Endothelial cell of umbilical vein (primary cell): Measurements from ENCODE around the gene UBR7. TPM values are rescaled to one million over a fixed set of nuclear protein-coding genes. Genes with fewer than 3 reads are reported as not detected.

Experiments
- BruUV-seq: library from RNA; stranded (reverse); fragments of 400-500 nt; replicated peaks from 2 replicates; lab custom pipeline; 2021; lab: Mats Ljungman, UMichigan
- CTCF ChIA-PET: fragments of 300-600, 350-600 bp; sonication (Branson Sonifier 250); formaldehyde crosslinking; loops from one replicate; lab custom pipeline; 2021; ENCODE audit warnings: antibody characterized with exemption, inconsistent platforms; lab: Charles Lee
- POLR2A ChIA-PET: fragments of 300-600, 350-600 bp; sonication (Branson Sonifier 250); formaldehyde crosslinking; loops from one replicate; lab custom pipeline; 2021; ENCODE audit warnings: antibody characterized with exemption, inconsistent platforms; lab: Charles Lee
- DNase-seq: peaks from one replicate; pipeline ENCODE4 v3.0.0-alpha.2; 2011; ENCODE audit warnings: low read depth, low spot score
- FAIRE-seq: peaks from 2 replicates; lab custom pipeline; 2011; peaks lifted over from hg19 to GRCh38; lab: Jason Lieb, UNC
- H2AFZ ChIP-seq: 2 replicates; pipeline ENCODE4 v1.6.0; 2012; ENCODE audit warnings: low read depth, low read length, control low read depth, inconsistent platforms
- H3K27ac ChIP-seq: 2 replicates; pipeline ENCODE4 v1.5.1; 2011; ENCODE audit warnings: low read depth, mild to moderate bottlenecking, control low read depth, low read length, moderate library complexity; ENCODE audit not compliant: insufficient read depth
- H3K27me3 ChIP-seq, 2 experiments: 2 replicates each; pipeline versions ENCODE4 v1.6.0 to v1.6.1; 2011; ENCODE audit warnings: low read length in 2 of 2, mixed read lengths in 1 of 2; ENCODE audit not compliant: control insufficient read depth in 2 of 2, insufficient read depth in 2 of 2
- H3K36me3 ChIP-seq, 2 experiments: 2 replicates in 1 of 2; 3 replicates in 1 of 2; pipeline ENCODE4 v1.5.1; 2011; ENCODE audit warnings: low read length in 2 of 2, mild to moderate bottlenecking in 1 of 2, moderate library complexity in 1 of 2; ENCODE audit not compliant: control insufficient read depth in 2 of 2, insufficient read depth in 2 of 2; ENCODE audit errors: extremely low read depth in 1 of 2
- H3K4me1 ChIP-seq: 3 replicates; pipeline ENCODE4 v1.5.1; 2011; ENCODE audit warnings: mild to moderate bottlenecking, low read length; ENCODE audit not compliant: control insufficient read depth, insufficient read depth; ENCODE audit errors: extremely low read depth
- H3K4me2 ChIP-seq: 2 replicates; pipeline ENCODE4 v1.6.1; 2011; ENCODE audit warnings: low read length, control low read depth, mixed read lengths; ENCODE audit not compliant: insufficient read depth
- H3K4me3 ChIP-seq, 3 experiments: fragments of 200-600 bp in 1 of 3; sonication (generic), shearing (Covaris generic) in 1 of 3; replicated peaks in 1 of 3; 2 replicates each; pipeline ENCODE4 v1.5.1; 2011 to 2016; ENCODE audit warnings: control low read depth in 3 of 3, low read length in 3 of 3, mild to moderate bottlenecking in 2 of 3, inconsistent platforms in 1 of 3, low read depth in 1 of 3, moderate library complexity in 1 of 3; ENCODE audit not compliant: insufficient read depth in 1 of 3
- H3K79me2 ChIP-seq: 2 replicates; pipeline ENCODE4 v1.6.0; 2012; ENCODE audit warnings: low read length, inconsistent platforms; ENCODE audit not compliant: control insufficient read depth, insufficient read depth
- H3K9ac ChIP-seq: replicated peaks from 2 replicates; pipeline ENCODE3; 2011; ENCODE audit warnings: low read length, control low read depth; ENCODE audit not compliant: insufficient read depth; ENCODE audit errors: extremely low read depth
- H3K9me1 ChIP-seq: replicated peaks from 3 replicates; pipeline ENCODE4 v1.6.0; 2011; ENCODE audit warnings: mild to moderate bottlenecking, low read length; ENCODE audit not compliant: control insufficient read depth, insufficient read depth; ENCODE audit errors: extremely low read depth
- H3K9me3 ChIP-seq: replicated peaks from 2 replicates; pipeline ENCODE4 v1.5.1; 2012; ENCODE audit warnings: low read length, inconsistent platforms; ENCODE audit not compliant: control insufficient read depth, insufficient read depth
- H4K20me1 ChIP-seq: replicated peaks from 2 replicates; pipeline ENCODE3; 2011; ENCODE audit warnings: mild to moderate bottlenecking, low read length; ENCODE audit not compliant: control insufficient read depth, insufficient read depth; ENCODE audit errors: extremely low read depth
- CTCF ChIP-seq, 2 donors: IDR thresholded peaks; 1 replicate in 1 of 2; 2 replicates in 1 of 2; pipeline ENCODE4 v1.5.1; 2011; ENCODE audit warnings: low read length in 2 of 2, mild to moderate bottlenecking in 2 of 2, moderate library complexity in 2 of 2, control low read depth in 1 of 2, inconsistent platforms in 1 of 2, low read depth in 1 of 2; ENCODE audit not compliant: insufficient read depth in 1 of 2; ENCODE audit errors: extremely low read depth in 1 of 2
- EZH2 ChIP-seq: IDR thresholded peaks from 2 replicates; pipeline ENCODE4 v1.6.1; 2012; ENCODE audit warnings: borderline replicate concordance, low read depth, mild to moderate bottlenecking, moderate library complexity, low read length, inconsistent platforms; ENCODE audit not compliant: severe bottlenecking
- FOS ChIP-seq: IDR thresholded peaks from 2 replicates; pipeline ENCODE4 v1.6.1; 2011; ENCODE audit warnings: mild to moderate bottlenecking, low read length, moderate library complexity, borderline replicate concordance; ENCODE audit not compliant: insufficient read depth
- GATA2 ChIP-seq: IDR thresholded peaks from 2 replicates; pipeline ENCODE4 v1.7.0; 2011; ENCODE audit warnings: low read depth, mild to moderate bottlenecking, moderate library complexity, mixed read lengths, low read length; ENCODE audit not compliant: insufficient read length, insufficient read depth
- JUN ChIP-seq: IDR thresholded peaks from 2 replicates; pipeline ENCODE4 v1.6.1; 2011; ENCODE audit warnings: borderline replicate concordance, low read depth; ENCODE audit not compliant: insufficient read length, insufficient read depth
- MYC ChIP-seq: IDR thresholded peaks from one replicate; pipeline ENCODE4 v1.6.1; 2011; ENCODE audit warnings: mild to moderate bottlenecking, low read depth, low read length
- POLR2A ChIP-seq: IDR thresholded peaks from 2 replicates; pipeline ENCODE4 v1.6.1; 2012; ENCODE audit warnings: low read depth, mild to moderate bottlenecking, control low read depth, low read length
- POLR2AphosphoS5 ChIP-seq: IDR thresholded peaks from 2 replicates; pipeline ENCODE4 v1.6.1; 2012; ENCODE audit warnings: low read depth, mild to moderate bottlenecking, control low read depth, low read length, moderate library complexity; ENCODE audit not compliant: insufficient read depth
- dilution Hi-C: fragments of 300-500 bp; cut with MboI; formaldehyde crosslinking; loops from one replicate; pipeline ENCODE4 v1.15.0; 2019; ENCODE audit warnings: low sequenced_read_pairs; ENCODE audit not compliant: extremely low pct_ligation_motif_present
- intact Hi-C: fragments of 100-400 bp; cut with micrococcal nuclease; formaldehyde crosslinking; loops from one replicate; pipeline ENCODE4 v1.10.0; 2022
- polyA plus RNA-seq, 4 experiments: library from polyadenylated mRNA; depleted of rRNA in 3 of 4; stranded (reverse) in 3 of 4; unstranded in 1 of 4; fragments of >200 nt; gene quantifications; 2 replicates each; pipeline versions ENCODE4 v1.2.1 to v1.2.3, GENCODE V29; 2011 to 2012; ENCODE audit warnings: missing spikeins in 1 of 4
- total RNA-seq: library from RNA; stranded (reverse); gene quantifications from 2 replicates; pipeline ENCODE4 v1.2.3, GENCODE V29; 2021
- TF ChIP-seq, protein P1 (sequence below): IDR thresholded peaks from 2 replicates; pipeline ENCODE4 v1.6.1; 2011; ENCODE audit not compliant: insufficient read depth, insufficient read length

Gene UBR7
- total and polyA plus RNA-seq, 2 donors (not counting 3 experiments of a cell fraction or from before 2014, with no cell fraction given): 16.8 to 24.1 TPM

DNA sequence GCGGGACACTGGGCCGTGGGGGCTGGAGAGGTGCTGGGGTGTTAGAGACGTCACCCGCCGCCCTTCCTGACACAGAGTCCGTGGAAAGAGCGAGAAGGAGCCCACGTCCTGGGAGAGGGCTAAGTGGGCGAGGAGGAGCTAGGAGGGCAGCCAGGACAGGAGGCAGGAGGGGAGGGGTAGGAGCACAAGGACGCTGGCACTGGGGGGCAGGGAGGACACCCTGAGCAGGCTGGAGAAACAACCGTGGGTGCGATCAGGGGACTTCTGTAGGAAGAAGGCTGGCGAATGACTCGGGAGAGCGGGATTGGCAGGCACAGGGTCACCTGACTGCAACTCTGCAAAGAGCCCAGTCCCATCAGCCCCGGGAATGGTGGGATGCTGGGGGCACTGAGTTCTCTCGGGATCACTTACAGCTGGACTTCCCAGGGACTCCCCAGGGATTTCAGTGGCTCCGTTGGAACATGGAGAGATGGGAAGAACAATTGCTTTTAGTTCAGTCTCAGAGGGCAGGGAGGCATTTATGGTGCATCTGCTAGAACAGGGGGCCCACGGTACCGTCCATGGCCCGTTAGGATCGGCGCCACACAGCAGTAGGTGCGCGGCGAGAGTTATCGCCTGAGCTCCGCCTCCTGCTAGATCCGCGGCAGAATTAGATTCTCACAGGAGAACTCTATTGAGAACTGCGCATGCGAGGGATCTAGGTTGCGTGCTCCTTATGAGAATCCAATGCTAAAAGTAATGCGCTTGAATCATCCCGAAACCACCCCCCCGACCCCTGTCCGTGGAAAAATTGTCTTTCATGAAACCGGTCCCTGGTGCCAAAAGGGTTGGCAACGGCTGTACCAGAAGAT is 24.3 kb downstream of the UBR7 start:
- no TSS peak for BruUV-seq
- dilution Hi-C loops: no loop called here
- FAIRE-seq (peak; percentile 78), DNase-seq (peak; percentile 71)
- ChIA-PET CTCF (interaction anchor here (0.6 to 3.3 kb wide), 4 partner anchors 12 to 323 kb away, joined by 3 to 10 read pairs (median 4); no protein-coding TSS in a partner anchor), POLR2A (interaction anchor here (0.7 kb wide), 1 partner anchor 12 kb away, joined by 3 read pairs; no protein-coding TSS in a partner anchor)
- Histone ChIP-seq H3K27ac (no peak overlapping the region), H3K4me1 (no peaks in the 10 kb centered on the region), H3K79me2 (no peaks in the 10 kb centered on the region), H3K9ac (no peak overlapping the region), H3K4me2 (peak overlapping the region; percentile 33), H3K9me1 (no peaks in the 10 kb centered on the region), H3K36me3 (peaks cover 5 to 8% of the 10 kb centered on the region in 2 experiments), H3K27me3 (no peaks in the 10 kb centered on the region), H4K20me1 (no peaks in the 10 kb centered on the region), H2AFZ (peak overlapping the region; percentile 57), H3K4me3 (peak overlapping the region in 2 of 3 experiments; percentile 14 to 37), H3K9me3 (no peaks in the 10 kb centered on the region)
- TF ChIP-seq POLR2A (peak; percentile 52), JUN (no peak), FOS (no peak)
- intact Hi-C loops: loop anchor here (5.0 kb wide), 1 partner anchor 386 kb away; no protein-coding TSS in a partner anchor

GRCh38 chr14:93232159-93232558 is 25.1 kb downstream of the UBR7 start:
- Histone ChIP-seq H3K4me3 (peak overlapping the region in 1 of 3 experiments; percentile 14), H3K79me2 (no peaks in the 10 kb centered on the region), H3K9ac (no peak overlapping the region), H3K27ac (no peak overlapping the region), H3K9me3 (no peaks in the 10 kb centered on the region), H3K4me1 (no peaks in the 10 kb centered on the region), H3K9me1 (no peaks in the 10 kb centered on the region), H2AFZ (peak overlapping the region; percentile 57), H3K27me3 (no peaks in the 10 kb centered on the region), H4K20me1 (no peaks in the 10 kb centered on the region), H3K4me2 (peak overlapping the region; percentile 33), H3K36me3 (peaks cover 5% of the 10 kb centered on the region in 2 experiments)
- intact Hi-C loops: loop anchor here (2.0 to 5.0 kb wide), 2 partner anchors 101 to 385 kb away; partner anchors contain the start of gene BTBD7
- no peak for DNase-seq
- dilution Hi-C loops: no loop called here
- POLR2A ChIA-PET: interaction anchor here (0.7 kb wide), 1 partner anchor 13 kb away, joined by 3 read pairs; no protein-coding TSS in a partner anchor
- no TSS peak for BruUV-seq
- TF ChIP-seq FOS (no peak), JUN (no peak), MYC (no peak), EZH2 (no peak), CTCF (IDR thresholded peaks at IDR 0.05; ENCODE audit: extremely low read depth in 1 of 2, insufficient read depth in 1 of 2, low read depth in 1 of 2, low read length in 2 of 2) (no peak), GATA2 (no peak), POLR2AphosphoS5 (no peak), POLR2A (no peak)
- TF ChIP-seq, protein P1, sequence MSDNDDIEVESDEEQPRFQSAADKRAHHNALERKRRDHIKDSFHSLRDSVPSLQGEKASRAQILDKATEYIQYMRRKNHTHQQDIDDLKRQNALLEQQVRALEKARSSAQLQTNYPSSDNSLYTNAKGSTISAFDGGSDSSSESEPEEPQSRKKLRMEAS: no peak
- FAIRE-seq: no peak
- CTCF ChIA-PET: interaction anchor here (0.6 to 3.3 kb wide), 4 partner anchors 13 to 322 kb away, joined by 3 to 10 read pairs (median 3); no protein-coding TSS in a partner anchor
